ENCODE measurements around the gene LRRC57. TPM values are rescaled to one million over a fixed set of nuclear protein-coding genes. Genes with fewer than 3 reads are reported as not detected.

LRRC57 gene
- total and polyA plus RNA-seq, 2 of the 13 experiments (the other 11 are each of a cell fraction or from before 2014, with no cell fraction given) = 5.8 to 14.8 TPM

GRCh38 chr15:42576040-42576594 lies 27.5 kb upstream of the LRRC57 start (continued):
- TF ChIP-seq ARID4A (CRISPR knock-in tag; IDR thresholded peaks at IDR 0.05; ENCODE audit: borderline replicate concordance) = no peak
- no peak for TF ChIP-seq ATF7 (IDR thresholded peaks at IDR 0.05)
- no peak for TF ChIP-seq ATF7 (CRISPR knock-in tag; IDR thresholded peaks at IDR 0.05)
- TF ChIP-seq ZNF709 (CRISPR knock-in tag; IDR thresholded peaks at IDR 0.05) = peak; percentile 12; the same call in 1 of the 2 replicates
- TF ChIP-seq TARDBP (CRISPR knock-in tag; IDR thresholded peaks at IDR 0.05) = 0 out of 2 replicates have a peak, but pooled peaks have one; percentile 11
- TF ChIP-seq MTA1 (CRISPR knock-in tag; IDR thresholded peaks at IDR 0.05; ENCODE audit: borderline replicate concordance) = no peak
- 0 out of 2 replicates have a peak, but pooled peaks have one; percentile 8 for TF ChIP-seq ZNF746 (CRISPR knock-in tag; IDR thresholded peaks at IDR 0.05)
- TF ChIP-seq ZNF136 (CRISPR knock-in tag; IDR thresholded peaks at IDR 0.05; ENCODE audit: low read depth) = no peak
- TF ChIP-seq ZC3H4 (CRISPR knock-in tag; IDR thresholded peaks at IDR 0.05; ENCODE audit: borderline replicate concordance) = no peak
- TF ChIP-seq NFIB (CRISPR knock-in tag; IDR thresholded peaks at IDR 0.05; ENCODE audit: borderline replicate concordance) = peak; percentile 65; the same call in 1 of the 2 replicates
- no peak for TF ChIP-seq MYC (CRISPR knock-in tag; IDR thresholded peaks at IDR 0.05; ENCODE audit: borderline replicate concordance)
- TF ChIP-seq NFE2L1 (CRISPR knock-in tag; IDR thresholded peaks at IDR 0.05; ENCODE audit: borderline replicate concordance) = no peak
- peak; percentile 2 for TF ChIP-seq ASH2L (IDR thresholded peaks at IDR 0.05; ENCODE audit: insufficient read length, low read depth, low read length)
- no peak for TF ChIP-seq MIER3 (CRISPR knock-in tag; IDR thresholded peaks at IDR 0.05; ENCODE audit: borderline replicate concordance)
- TF ChIP-seq TERF1 (CRISPR knock-in tag; IDR thresholded peaks at IDR 0.05) = no peak
- no peak for TF ChIP-seq ZNF704 (CRISPR knock-in tag; IDR thresholded peaks at IDR 0.05; ENCODE audit: borderline replicate concordance)
- peak; percentile 19; the same call in 1 of the 2 replicates for TF ChIP-seq ZNF83 (CRISPR knock-in tag; IDR thresholded peaks at IDR 0.05; ENCODE audit: borderline replicate concordance)
- no peak for TF ChIP-seq MIXL1 (CRISPR knock-in tag; IDR thresholded peaks at IDR 0.05)
- no peak for TF ChIP-seq HNF4A (CRISPR knock-in tag; IDR thresholded peaks at IDR 0.05)
- TF ChIP-seq PLRG1 (conservative IDR thresholded peaks at IDR 0.05) = no peak

Measured in HepG2 (cell line).